ENCODE data around the gene IFT43. TPM values are rescaled to one million over a fixed set of nuclear protein-coding genes. Genes with fewer than 3 reads are reported as not detected.
"Not testable (repeated sequence)": the region's sequence is repeated elsewhere in the genome, so short reads cannot be mapped to it uniquely, and the experiment has no call there.

IFT43 gene
- total RNA-seq, 1 donor from 2014 or later: 38.6 TPM

DNA sequence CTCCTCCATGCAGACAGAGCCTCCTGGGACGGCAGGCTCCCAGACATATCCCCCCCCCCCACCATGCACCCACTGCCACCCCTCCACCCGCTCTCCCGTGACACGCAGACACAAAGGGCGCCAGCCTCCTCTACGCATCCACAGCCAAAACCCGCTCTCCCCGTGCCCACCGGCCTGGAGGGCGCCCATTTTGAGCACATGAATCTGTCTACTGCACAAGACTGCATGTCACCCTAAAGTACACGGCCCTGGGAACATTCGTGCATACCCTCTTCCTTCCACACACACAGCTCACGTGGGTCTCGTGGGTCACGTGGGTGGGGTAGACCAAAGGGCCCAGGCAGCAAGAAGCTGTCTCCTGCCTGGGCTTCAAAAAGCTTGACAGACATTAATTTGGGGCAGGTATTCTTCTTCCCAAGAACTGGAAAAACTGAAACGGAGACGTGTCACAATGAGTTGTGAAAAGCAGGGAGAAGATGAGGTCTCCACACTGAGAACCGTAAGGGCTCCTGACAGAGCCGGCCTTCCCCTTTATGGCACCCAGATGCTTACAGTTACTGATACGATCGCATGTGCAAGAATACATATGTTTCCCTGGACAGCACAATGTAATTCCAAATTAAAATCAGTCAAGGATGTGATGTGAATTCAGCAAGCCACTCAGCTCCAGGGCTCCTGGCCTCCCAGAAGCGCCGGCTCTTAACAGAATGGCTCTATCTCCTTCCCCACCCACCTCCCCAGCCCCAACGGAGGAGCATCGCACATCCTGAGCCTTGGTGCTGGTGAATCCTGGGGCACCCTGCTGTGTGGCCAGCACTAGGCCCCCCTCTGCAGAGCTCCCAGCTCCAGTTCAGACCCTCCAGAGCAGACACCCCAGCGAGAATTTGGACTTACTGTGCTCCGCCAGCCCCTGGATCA lies 5.7 kb upstream of the IFT43 start:
- DNase-seq (ENCODE audit: low read depth): no peak

- DNase-seq (ENCODE audit: low read depth): no peak
These were observed 4.7 kb upstream of the IFT43 start for GRCh38 chr14:75980856-75981255.

- peak; percentile 94 for DNase-seq (ENCODE audit: low read depth)
These were observed 3.9 kb upstream of the IFT43 start, which contains the start of gene TGFB3 for GRCh38 chr14:75981426-75982265. Gene TGFB3, minus strand, starts transcription at chr14:75981995. Its CDS starts 1,102 bp downstream, at chr14:75980893.

DNA sequence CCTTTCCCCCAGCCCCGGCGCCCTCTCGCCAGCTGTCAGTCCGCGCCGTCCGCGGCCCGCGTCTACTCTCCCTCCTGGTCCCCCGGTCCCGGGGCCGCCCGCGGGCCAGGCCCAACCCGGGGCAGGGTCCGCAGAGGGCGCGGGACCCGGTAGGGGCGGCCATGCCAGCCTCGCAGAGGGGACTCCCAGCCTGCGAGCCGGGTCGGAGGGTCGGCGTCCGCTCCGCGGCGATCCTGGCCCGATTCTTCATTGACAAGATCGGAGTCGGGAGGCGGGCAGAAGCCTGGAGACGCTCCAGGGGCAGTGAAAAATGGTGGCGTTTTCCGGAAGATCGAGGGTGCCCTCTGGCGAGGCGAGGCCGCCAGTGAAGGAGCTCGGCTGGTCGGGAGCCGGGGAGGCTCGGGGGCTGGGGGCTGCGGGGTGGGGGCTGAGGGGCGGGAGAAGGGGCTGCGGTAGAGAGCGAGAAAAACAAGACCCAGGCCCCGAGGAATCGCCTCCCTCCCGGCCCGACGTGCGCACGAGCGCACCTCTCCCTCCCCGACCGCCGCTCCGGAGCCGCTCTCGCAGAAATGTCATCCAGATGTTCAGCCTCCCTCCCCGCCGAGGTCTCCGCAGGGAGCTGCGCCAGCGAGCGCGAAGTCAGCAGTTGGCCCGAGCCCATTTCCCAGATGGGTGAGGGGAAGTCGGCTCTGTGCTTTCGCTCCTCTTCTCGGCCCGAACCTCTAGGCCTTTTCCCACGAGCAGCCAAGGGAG lies 3.1 kb upstream of the IFT43 start:
- DNase-seq (ENCODE audit: low read depth): peak; percentile 88

DNA sequence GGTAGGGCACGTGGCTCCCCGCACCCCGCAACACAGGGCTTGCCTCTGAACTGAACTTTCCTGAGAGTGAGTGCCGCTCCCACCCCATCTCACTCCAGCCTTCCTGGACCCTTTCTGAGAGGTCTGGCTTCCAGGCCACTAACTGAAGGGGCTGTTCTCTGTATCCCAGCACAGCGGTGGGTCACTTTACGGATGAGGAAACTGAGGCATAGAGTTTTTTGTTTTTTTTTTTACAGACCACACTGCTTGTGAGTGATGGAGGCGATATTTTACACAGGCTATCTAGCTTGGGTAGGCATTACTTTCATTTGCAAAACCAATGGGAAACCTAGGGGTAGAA lies 2.6 kb upstream of the IFT43 start:
- DNase-seq (ENCODE audit: low read depth): no peak

GRCh38 chr14:75984674-75985073 lies 889 bp upstream of the IFT43 start:
- no peak for DNase-seq (ENCODE audit: low read depth)

- DNase-seq (ENCODE audit: low read depth): no peak
These were observed 839 bp downstream of the IFT43 start for GRCh38 chr14:75986439-75986765.

DNA sequence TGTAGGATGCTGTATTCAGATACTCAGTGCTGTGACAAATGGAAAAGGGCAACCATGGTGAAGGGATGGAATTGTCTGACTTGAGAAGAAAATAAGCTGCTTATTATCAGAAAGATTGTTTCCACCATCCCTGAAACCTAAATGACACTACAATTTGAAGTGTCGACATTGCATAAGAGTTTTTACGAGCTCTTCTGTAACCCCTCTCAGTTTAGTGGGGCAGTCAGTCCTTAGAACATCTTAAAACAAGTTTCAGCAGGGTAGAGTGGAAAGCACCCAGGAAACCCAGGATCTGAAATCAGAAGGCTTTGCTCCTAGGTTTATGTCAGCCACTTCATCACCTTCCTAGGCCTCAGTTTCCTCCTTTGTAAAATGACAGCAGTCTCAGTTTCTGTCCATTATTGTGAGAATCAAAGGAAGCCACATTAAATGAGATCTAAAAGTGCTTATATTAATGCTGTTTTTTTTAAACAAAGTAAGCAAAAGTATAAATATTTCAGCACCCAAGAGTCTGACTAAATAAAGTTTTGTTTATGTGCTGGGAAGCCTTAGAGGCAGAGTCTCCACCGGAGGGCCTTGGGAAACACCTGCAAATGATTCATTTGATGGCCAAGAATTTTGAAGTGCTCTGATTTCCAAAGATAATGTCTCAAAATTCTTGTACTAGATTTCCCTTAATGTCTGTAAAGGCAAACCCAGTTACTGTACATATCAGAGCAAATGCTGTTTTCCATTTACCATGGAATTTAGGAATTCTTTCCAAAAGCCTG lies 1.8 kb downstream of the IFT43 start:
- DNase-seq (ENCODE audit: low read depth): no peak

DNA sequence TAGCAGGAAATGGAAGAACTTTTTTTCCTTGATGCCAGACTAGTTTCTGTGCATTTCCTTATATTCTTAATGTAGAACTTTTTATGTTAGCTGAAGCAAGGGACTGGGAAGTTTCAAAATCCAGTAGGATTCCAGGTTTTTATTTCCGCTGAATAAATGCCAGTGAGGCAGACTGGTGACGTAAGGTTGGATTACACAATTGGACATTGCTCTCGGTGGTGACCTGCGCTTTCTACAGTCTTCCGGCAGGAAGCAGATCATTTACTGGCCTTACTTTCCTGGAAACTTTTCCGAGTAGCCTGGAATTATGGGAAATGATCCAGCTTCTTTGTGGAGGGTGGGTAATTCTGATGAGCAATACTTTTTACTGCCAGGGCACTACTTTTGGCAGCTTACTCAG lies 3.6 kb downstream of the IFT43 start:
- DNase-seq (ENCODE audit: low read depth): no peak

- DNase-seq (ENCODE audit: low read depth): no peak
These were observed 4.7 kb downstream of the IFT43 start for GRCh38 chr14:75990297-75990696.

GRCh38 chr14:75991753-75992152 lies 6.2 kb downstream of the IFT43 start:
- DNase-seq (ENCODE audit: low read depth): peak; percentile 92

- peak; percentile 31 for DNase-seq (ENCODE audit: low read depth)
These were observed 8.0 kb downstream of the IFT43 start for GRCh38 chr14:75993567-75994041.

DNA sequence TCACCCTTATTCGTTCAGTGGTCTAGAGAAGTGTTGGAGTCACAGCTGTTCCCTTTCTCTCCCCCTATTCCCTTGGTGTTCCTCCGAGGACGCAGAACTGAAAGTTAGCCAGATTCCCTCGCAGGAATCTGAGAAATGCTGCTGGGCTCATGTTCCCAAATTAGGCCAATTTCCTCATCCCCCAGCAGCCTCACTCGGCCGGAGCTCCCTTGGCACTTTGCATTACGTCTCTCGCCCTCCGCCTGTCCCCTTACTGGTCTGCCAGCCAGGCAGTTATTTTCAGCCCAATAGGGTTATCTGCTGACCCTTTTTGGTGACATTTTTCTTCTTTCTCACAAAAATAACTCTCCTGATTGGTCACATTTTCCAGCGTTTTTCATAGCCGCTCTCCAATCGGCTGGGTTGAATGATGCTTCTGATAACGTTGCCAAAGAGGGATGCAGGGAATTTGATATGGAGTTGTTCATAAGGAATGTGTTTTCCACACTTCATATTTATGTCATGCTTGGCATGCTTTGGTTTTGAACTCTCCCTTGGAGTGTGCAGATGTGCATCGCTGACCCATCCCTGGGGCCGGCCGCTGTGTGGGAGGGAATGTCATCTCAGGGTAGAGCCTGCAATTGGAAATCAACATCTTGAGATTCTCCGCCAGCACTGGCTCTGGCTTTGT lies 9.9 kb downstream of the IFT43 start:
- peak; percentile 95 for DNase-seq (ENCODE audit: low read depth)

DNA sequence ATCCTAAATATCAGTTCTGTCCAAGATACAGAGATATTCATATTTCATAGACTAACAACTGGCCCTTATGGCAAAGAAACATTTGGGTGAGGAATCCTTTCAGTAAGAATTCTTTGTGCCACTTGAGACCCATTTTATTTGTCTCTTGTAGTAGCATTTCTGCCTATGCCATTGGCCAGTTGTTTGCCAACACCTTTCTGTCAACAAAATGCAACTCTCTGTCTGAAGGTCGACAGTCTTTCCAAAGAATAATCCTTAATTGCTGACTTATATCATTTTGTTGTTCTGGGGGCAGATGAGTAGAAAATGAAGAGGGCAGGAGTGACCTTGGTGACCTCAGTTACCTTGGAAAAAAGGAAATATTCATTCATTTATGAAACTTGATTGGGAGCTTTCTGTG lies 10.9 kb downstream of the IFT43 start:
- no peak for DNase-seq (ENCODE audit: low read depth)

- no peak for DNase-seq (ENCODE audit: low read depth)
These were observed 14.1 kb downstream of the IFT43 start for GRCh38 chr14:75999511-76000190.

DNA sequence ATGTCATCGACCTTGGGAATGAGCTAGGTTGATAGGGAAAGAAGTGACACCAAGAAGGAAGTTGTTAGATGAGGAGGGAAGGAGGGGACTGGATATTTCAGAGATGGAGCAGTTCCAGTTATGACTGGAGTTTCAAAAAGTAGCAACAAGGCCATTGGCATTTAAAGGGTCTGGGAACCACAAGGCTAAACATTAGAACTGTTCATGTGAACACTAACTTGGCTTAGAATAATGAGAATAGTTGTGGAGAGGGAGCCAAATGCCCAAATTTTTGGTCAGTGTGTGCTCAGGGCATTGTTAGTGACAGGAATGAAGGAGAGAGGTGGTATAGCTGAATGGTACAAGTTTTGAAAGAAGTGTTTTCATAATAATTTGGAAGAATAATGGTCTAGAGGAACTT lies 16.8 kb downstream of the IFT43 start:
- DNase-seq (ENCODE audit: low read depth): no peak

DNA sequence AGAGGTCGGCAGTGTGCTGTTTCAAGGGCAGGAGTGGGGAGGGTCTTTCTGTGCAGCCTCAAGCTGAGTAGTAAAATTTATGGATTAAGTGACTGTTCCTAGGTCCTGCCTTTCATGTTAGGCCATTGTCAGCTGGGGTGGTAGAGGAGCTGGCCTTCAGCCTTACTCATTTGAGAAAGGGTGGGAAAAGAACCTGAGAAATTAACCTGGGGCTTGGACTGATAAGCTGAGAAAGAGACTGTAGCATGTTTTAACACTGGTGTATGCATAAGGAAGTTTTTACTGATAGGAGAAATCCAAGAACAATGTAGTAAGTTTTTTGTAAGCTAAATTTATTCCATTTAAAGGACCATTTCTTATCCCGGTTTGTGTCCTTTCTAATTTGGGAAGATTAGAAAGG lies 20.7 kb downstream of the IFT43 start:
- DNase-seq (ENCODE audit: low read depth): no peak

DNA sequence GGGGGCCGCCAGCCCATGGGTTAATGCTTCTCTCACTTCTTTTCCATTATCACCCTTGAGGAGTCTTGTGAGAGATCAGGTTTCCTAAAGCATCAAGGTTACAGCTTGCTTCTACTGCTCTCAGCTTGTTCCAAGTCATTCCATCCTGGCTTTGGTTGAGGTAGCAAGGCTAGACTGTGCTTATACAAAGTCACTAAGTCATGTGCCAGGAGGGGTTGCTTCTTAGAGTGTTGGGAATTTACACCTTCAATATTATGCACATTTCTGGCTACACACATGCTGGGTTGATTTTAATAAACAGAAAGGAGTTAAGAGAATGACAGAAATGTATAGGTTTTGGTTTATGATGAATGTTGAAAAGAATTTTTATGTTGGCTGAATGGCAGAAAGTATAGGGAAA lies 21.8 kb downstream of the IFT43 start:
- no peak for DNase-seq (ENCODE audit: low read depth)

DNA sequence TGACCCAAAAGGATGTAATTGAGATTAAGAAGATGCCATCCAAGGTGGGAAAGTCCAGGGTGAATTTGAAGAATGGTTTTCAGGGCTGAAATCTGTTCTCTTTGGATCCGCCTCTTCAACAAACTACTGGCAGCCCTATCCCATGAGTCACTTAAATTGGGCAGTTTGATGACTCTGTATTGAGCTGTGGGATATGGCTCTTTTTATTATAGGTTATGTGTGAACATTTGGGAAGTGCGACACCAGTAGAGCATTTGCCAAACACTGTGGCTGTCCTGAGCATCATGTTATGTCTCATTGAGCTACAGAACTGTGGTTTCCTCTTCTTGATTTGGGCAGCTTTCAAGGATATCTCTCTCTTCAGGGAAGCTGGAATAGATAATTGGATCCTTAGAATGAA lies 22.3 kb downstream of the IFT43 start:
- DNase-seq (ENCODE audit: low read depth): no peak

GRCh38 chr14:76009627-76010026 lies 24.1 kb downstream of the IFT43 start:
- DNase-seq (ENCODE audit: low read depth): not testable (repeated sequence)
